Loucy (cell line): ENCODE data around the gene TRIM40.

Source experiments
- CTCF ChIP-seq: fragments of 200-600 bp; sonication (generic); conservative IDR thresholded peaks from 2 replicates; pipeline ENCODE4 v1.5.1; 2014; ENCODE audit warnings: mild to moderate bottlenecking, antibody characterized with exemption, low read length
- EZH2phosphoT487 ChIP-seq: fragments of 200-600 bp; IDR thresholded peaks from 2 replicates; pipeline ENCODE4 v1.6.1; 2018; ENCODE audit warnings: antibody characterized with exemption, mild to moderate bottlenecking, moderate library complexity, borderline replicate concordance

- TF ChIP-seq CTCF (peak; percentile 94), EZH2phosphoT487 (no peak)
These were observed 32.7 kb upstream of the TRIM40 start for GRCh38 chr6:30102970-30103871.
